Neural cell (in vitro differentiated cells): ENCODE data around the gene MBD6.

Experiments
- CTCF ChIP-seq: fragments of 450-650 bp; IDR thresholded peaks from 2 replicates; pipeline ENCODE4 v1.5.1; 2014; ENCODE audit warnings: antibody characterized with exemption, mild to moderate bottlenecking, moderate library complexity; ENCODE audit not compliant: poor library complexity, severe bottlenecking
- EP300 ChIP-seq: fragments of 450-650 bp; conservative IDR thresholded peaks from 2 replicates; pipeline ENCODE4 v1.6.1; 2014; ENCODE audit warnings: antibody characterized with exemption, mild to moderate bottlenecking, moderate library complexity; ENCODE audit not compliant: poor library complexity, severe bottlenecking
- POLR2AphosphoS5 ChIP-seq: IDR thresholded peaks from 2 replicates; pipeline ENCODE4 v1.6.1; 2012
- RAD21 ChIP-seq: fragments of 450-650 bp; conservative IDR thresholded peaks from 2 replicates; pipeline ENCODE4 v1.6.1; 2014; ENCODE audit warnings: antibody characterized with exemption, mild to moderate bottlenecking, moderate library complexity

- no peak for TF ChIP-seq CTCF
- TF ChIP-seq POLR2AphosphoS5: no peak
- no peak for TF ChIP-seq EP300
- no peak for TF ChIP-seq RAD21
Measured at GRCh38 chr12:57519796-57520052, 2.9 kb upstream of the MBD6 start.
